BLaER1 treated with 17β-estradiol and CSF1 and Interleukin-3, amounts not matched to agents 10 nM and 100 nM (cell line): Measurements from ENCODE around the gene EPO.

ENCODE experiments used
- H3K27ac ChIP-seq, 11 experiments: shearing (Covaris generic); formaldehyde crosslinking; 2 replicates each; pipeline ENCODE4 v1.8.1; 2022
- H3K27me3 ChIP-seq, 11 experiments: shearing (Covaris generic); formaldehyde crosslinking; 2 replicates each; pipeline ENCODE4 v1.8.1; 2022
- H3K36me3 ChIP-seq, 11 experiments: shearing (Covaris generic); formaldehyde crosslinking; 2 replicates each; pipeline ENCODE4 v1.8.1; 2022
- H3K4me1 ChIP-seq, 10 experiments: shearing (Covaris generic); formaldehyde crosslinking; 2 replicates each; pipeline ENCODE4 v1.8.1; 2022
- H3K4me2 ChIP-seq, 11 experiments: shearing (Covaris generic); formaldehyde crosslinking; 2 replicates each; pipeline ENCODE4 v1.8.1; 2022
- H3K4me3 ChIP-seq, 10 experiments: shearing (Covaris generic); formaldehyde crosslinking; 2 replicates each; pipeline ENCODE4 v1.8.1; 2022
- H3K9ac ChIP-seq, 11 experiments: shearing (Covaris generic); formaldehyde crosslinking; 2 replicates each; pipeline ENCODE4 v1.8.1; 2022
- H3K9me3 ChIP-seq, 11 experiments: shearing (Covaris generic); formaldehyde crosslinking; replicated peaks in 1 of 11; 2 replicates each; pipeline ENCODE4 v1.8.1; 2022
- H4K20me1 ChIP-seq, 11 experiments: shearing (Covaris generic); formaldehyde crosslinking; 2 replicates each; pipeline ENCODE4 v1.8.1; 2022
- Cebpa-rat ChIP-seq, 11 experiments: shearing (Covaris generic); IDR thresholded peaks; 2 replicates each; pipeline ENCODE4 v1.8.1; 2022

Gene EPO

DNA sequence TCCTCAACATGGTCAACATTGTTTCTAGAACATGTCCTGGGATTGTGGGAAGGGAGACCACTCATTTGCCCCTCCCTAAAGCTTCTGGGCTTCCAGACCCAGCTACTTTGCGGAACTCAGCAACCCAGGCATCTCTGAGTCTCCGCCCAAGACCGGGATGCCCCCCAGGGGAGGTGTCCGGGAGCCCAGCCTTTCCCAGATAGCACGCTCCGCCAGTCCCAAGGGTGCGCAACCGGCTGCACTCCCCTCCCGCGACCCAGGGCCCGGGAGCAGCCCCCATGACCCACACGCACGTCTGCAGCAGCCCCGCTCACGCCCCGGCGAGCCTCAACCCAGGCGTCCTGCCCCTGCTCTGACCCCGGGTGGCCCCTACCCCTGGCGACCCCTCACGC is at the start of gene EPO:
TSS of gene EPO (plus strand) at position 190 of the 392 bp plus-strand sequence. CDS start 513 bp downstream, outside the sequence.
- peak within 1 kb of the TSS; percentile 47 to 73 (median 59); a peak in 21 of 22 replicates for H3K4me2 ChIP-seq
- H3K9ac ChIP-seq = peak within 1 kb of the TSS in 1 of 11 experiments; percentile 13; a peak in 1 of 22 replicates

DNA sequence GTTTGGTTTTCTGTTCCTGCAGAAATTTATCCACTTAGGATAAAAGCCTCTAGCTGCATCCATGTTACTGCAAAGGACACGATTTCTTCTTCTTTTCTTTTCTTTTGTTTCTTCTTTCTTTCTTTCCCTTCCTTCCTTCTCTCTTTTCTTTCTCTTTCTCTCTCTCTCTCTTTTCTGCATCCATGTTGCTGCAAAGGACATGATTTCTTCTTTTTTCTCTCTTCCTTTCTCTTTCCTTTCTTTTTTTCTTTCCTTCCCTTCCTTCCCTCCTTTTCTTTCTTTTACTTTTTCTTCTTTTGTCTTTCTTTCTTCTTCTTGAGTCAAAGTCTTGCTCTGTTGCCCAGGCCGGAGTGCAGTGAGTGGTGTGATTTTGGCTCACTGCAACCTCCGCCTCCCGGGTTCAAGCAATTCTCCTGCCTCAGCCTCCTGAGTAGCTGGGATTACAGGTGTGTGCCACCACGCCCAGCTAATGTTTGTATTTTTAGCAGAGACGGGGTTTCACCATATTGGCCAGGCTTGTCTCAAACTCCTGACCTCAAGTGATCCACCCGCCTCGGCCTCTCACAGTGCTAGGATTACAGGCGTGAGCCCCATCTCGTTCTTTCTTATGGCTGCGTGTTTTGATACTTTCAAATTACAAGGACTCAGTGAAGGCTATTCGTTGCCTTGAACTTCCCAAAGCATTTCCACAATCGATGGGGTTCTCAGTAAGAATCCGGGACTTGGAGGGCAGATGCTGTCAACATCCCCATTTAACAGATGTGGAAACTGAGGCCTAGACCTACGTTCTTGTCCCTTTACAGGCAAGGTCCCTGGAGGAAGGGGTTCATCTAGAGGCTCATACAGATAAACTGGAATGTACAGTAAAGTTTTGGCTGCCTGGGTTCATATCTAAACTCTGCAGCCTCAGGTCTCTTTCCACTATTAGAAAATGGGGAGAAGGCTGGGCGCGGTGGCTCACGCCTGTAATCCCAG is 48.6 kb upstream of the EPO start:
- TF ChIP-seq Cebpa-rat (IDR thresholded peaks at IDR 0.05) = no peak
- no peak overlapping the region for H3K9ac ChIP-seq

More for the DNA sequence above, at the start of gene EPO:
- no peak for TF ChIP-seq Cebpa-rat (IDR thresholded peaks at IDR 0.05)
- H3K4me1 ChIP-seq = peaks cover 0 to 21% (median 11%) of the 10 kb centered on the region in 10 experiments; a peak in 13 of 20 replicates
- peaks cover 0 to 17% (median 10%) of the 10 kb centered on the region in 11 experiments; a peak in 14 of 22 replicates for H3K9me3 ChIP-seq
- peaks cover 0 to 8% (median 0%) of the 10 kb centered on the region in 11 experiments; a peak in 1 of 22 replicates for H4K20me1 ChIP-seq
- H3K36me3 ChIP-seq = no peaks in the 10 kb centered on the region
- peak within 1 kb of the TSS in 4 of 10 experiments; percentile 17 to 57 (median 30); a peak in 3 of 20 replicates for H3K4me3 ChIP-seq
- no peak within 1 kb of the TSS for H3K27ac ChIP-seq
- H3K27me3 ChIP-seq = peaks cover 27 to 50% (median 44%) of the 10 kb centered on the region in 11 experiments

DNA sequence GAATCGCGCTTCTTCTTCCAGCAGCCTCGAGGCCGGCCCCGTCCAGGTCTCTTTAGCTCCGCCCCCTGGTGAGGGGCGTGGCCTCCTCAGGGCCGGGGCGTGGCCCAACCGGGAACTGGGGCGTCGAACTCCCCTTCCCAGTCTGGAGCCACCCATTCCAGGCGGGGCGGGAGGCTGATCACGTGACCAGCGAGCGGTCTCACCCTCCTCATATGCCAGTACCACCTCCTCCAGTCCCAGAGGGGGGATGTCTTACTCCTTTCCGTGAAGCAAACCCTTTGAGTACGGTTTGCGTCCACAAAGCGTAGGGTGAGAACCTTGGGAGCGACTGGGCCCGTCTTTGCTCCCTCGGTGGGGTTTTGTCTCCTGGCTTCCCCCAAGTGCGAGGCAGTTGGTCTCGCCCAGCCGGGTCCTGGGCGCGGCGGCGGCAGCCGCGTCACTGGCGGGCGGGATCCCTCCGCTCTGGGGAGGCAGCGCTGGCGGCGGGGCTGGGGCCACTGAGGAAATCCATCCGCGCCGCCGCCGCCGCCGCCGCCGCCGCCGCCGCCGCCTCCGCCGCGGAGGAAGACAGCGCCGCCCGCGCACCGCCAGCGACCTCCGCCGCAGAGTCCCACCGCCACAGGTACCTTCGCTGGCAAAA is 46.8 kb upstream of the EPO start, which contains the start of gene GNB2:
TSS of gene GNB2 (plus strand) at position 439 of the 640 bp plus-strand sequence. CDS start 2,526 bp downstream, outside the sequence.
- Histone ChIP-seq H3K9me3 (no peaks in the 10 kb centered on the region), H3K4me1 (peaks cover 14 to 37% (median 26%) of the 10 kb centered on the region in 10 experiments), H3K36me3 (peaks cover 21 to 22% (median 22%) of the 10 kb centered on the region in 11 experiments), H3K4me2 (peak within 1 kb of the TSS; percentile 79 to 96 (median 89)), H3K4me3 (peak within 1 kb of the TSS; percentile 86 to 100 (median 96)), H3K27me3 (no peaks in the 10 kb centered on the region), H3K27ac (peak within 1 kb of the TSS; percentile 91 to 97 (median 93)), H4K20me1 (peaks cover 31 to 39% (median 34%) of the 10 kb centered on the region in 11 experiments), H3K9ac (peak within 1 kb of the TSS; percentile 90 to 98 (median 95))
- no peak for TF ChIP-seq Cebpa-rat (IDR thresholded peaks at IDR 0.05)

More for the DNA sequence above, 48.6 kb upstream of the EPO start:
- H3K4me1 ChIP-seq = peaks cover 4 to 25% (median 10%) of the 10 kb centered on the region in 10 experiments
- H3K4me2 ChIP-seq = no peak overlapping the region
- no peak overlapping the region for H3K4me3 ChIP-seq
- peaks cover 13 to 22% (median 16%) of the 10 kb centered on the region in 11 experiments for H4K20me1 ChIP-seq
- peaks cover 3 to 4% (median 4%) of the 10 kb centered on the region in 11 experiments for H3K36me3 ChIP-seq
- no peaks in the 10 kb centered on the region for H3K9me3 ChIP-seq
- no peaks in the 10 kb centered on the region for H3K27me3 ChIP-seq
- no peak overlapping the region for H3K27ac ChIP-seq

DNA sequence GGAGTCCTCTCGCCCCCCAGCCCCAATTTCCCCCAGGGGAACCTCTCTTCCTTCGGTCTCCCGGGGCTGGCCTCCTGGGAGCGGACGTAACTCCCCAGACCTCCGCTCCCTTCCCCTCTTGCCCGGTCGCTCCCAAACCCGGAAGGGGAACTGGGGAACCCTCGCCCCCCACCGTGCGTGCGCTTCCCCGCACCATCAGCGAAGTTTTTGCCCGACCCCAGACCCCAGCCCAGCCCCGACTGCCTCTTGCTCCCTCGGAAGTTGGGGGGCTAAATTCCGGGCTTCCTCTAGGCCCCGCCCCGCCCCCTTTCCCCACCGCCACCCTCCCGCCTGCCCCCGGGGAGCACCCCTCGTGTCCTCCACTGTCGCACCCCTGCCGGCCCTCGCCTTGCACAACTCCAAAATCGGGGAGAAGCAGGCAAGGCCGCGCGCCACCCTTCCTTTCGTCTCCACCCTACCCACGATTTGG is 46.3 kb upstream of the EPO start:
- peak overlapping the region; percentile 90 to 98 (median 95) for H3K9ac ChIP-seq
- H3K36me3 ChIP-seq = peaks cover 26 to 28% (median 27%) of the 10 kb centered on the region in 11 experiments
- peaks cover 16 to 42% (median 28%) of the 10 kb centered on the region in 10 experiments for H3K4me1 ChIP-seq
- H3K4me3 ChIP-seq = peak overlapping the region; percentile 86 to 100 (median 96)
- peaks cover 36 to 45% (median 40%) of the 10 kb centered on the region in 11 experiments for H4K20me1 ChIP-seq
- H3K27ac ChIP-seq = peak overlapping the region; percentile 91 to 97 (median 93)
- H3K9me3 ChIP-seq = no peaks in the 10 kb centered on the region
- TF ChIP-seq Cebpa-rat (IDR thresholded peaks at IDR 0.05) = no peak
- peak overlapping the region; percentile 63 to 96 (median 85) for H3K4me2 ChIP-seq
- no peaks in the 10 kb centered on the region for H3K27me3 ChIP-seq

DNA sequence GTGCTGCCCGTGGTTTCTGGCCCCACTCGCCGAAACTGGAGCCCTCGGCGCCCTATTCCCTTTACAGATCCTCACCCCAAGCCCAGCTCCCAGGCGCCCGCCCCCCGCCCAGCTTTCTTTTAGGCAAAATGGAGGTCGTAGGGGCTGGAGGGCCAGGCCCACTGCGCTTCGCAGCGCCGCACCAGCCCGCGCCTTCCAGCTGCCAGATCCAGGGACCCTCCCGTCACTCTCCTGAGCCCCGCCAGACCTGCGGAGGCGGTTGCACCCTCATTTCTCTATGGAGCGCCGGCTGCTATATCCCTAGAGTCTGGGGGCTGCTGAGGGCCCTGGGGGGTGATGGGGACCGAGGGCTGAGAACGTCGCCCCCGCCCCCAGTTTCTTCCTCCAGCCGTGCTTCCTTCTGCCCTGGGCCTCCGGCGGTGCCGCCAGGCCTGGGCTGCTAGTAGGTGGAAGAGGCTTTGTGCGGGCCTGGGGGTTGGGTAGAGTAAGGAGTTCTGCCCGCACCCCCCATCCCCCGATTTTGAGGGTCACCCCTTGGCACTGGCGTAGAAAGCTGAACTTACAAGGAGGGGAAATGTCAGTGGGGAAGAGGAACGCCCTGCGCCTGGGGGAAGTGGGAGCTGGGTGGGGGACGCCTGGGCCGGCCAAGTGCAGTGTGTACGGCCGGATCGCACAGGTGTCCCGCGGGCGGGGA is 45.7 kb upstream of the EPO start:
- H3K4me1 ChIP-seq = peaks cover 16 to 48% (median 30%) of the 10 kb centered on the region in 10 experiments
- H3K9me3 ChIP-seq = no peaks in the 10 kb centered on the region
- TF ChIP-seq Cebpa-rat (IDR thresholded peaks at IDR 0.05) = no peak
- H4K20me1 ChIP-seq = peaks cover 42 to 51% (median 45%) of the 10 kb centered on the region in 11 experiments
- H3K9ac ChIP-seq = peak overlapping the region; percentile 90 to 98 (median 95)
- peaks cover 32 to 33% (median 33%) of the 10 kb centered on the region in 11 experiments for H3K36me3 ChIP-seq
- H3K4me3 ChIP-seq = peak overlapping the region; percentile 86 to 100 (median 96)
- H3K4me2 ChIP-seq = peak overlapping the region; percentile 63 to 96 (median 85)
- H3K27ac ChIP-seq = peak overlapping the region; percentile 91 to 97 (median 93)
- no peaks in the 10 kb centered on the region for H3K27me3 ChIP-seq

DNA sequence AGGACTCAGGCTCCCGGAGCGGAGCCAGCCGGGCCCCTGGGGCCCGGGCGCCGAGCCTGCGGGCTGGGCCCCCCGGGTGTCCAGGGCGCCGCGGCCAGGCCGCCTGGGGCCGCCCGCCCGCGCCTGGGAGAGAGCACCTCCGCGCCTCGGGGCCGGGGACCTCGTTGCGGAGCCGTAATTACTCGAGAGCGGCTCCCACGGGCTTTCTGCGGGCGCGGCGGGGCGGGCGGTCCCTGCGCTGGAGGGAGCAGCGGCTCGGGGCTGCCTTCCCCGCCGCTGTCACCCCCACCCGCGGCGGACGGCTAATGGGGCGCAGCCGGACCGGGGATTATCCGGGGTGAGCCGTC is 45.2 kb upstream of the EPO start:
- no peaks in the 10 kb centered on the region for H3K9me3 ChIP-seq
- H3K4me1 ChIP-seq = peaks cover 12 to 49% (median 32%) of the 10 kb centered on the region in 10 experiments; a peak in 19 of 20 replicates
- H3K4me2 ChIP-seq = peak overlapping the region; percentile 63 to 96 (median 85)
- H3K4me3 ChIP-seq = peak overlapping the region; percentile 86 to 100 (median 96)
- peak overlapping the region; percentile 91 to 97 (median 93) for H3K27ac ChIP-seq
- H3K9ac ChIP-seq = peak overlapping the region; percentile 90 to 98 (median 95)
- no peak for TF ChIP-seq Cebpa-rat (IDR thresholded peaks at IDR 0.05)
- H4K20me1 ChIP-seq = peaks cover 47 to 56% (median 51%) of the 10 kb centered on the region in 11 experiments
- no peaks in the 10 kb centered on the region for H3K27me3 ChIP-seq
- peaks cover 37 to 39% (median 38%) of the 10 kb centered on the region in 11 experiments for H3K36me3 ChIP-seq

DNA sequence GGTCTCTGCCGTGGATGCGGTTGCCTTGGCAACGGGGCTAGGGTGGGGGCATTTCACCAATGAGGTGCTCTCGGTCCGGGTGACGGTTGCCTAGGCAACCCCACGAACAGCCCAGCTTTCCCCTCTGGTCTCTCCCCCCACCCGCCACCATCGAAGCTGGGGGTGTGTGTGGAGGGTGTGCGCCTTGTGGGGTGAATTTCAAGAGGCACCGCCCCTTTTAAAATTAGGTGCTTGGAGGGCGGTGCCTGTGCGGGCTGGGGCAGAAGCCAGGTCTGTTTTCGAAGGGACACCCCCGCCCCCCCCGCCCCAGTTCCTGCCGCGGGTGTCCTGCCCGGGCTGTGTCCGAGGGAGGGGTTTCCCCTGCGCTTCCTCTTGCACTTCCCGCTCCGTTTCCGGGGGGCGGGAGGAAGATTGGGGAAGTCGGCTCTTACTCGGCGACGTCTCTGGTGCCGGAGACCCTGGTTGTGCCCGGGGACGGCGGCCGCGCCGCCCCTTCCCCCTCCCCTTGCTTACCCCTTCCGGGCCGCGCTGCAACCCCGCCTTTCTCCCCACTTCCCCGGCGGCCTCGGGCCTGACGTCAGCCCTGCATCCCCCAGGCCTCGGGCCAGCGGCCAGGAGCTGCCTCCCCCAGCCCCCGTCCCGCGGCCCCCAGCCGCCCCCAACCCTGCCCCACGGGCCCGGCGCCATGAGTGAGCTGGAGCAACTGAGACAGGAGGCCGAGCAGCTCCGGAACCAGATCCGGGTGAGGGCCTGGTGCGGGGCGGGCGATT is 44.5 kb upstream of the EPO start:
- Histone ChIP-seq H3K9ac (peak overlapping the region; percentile 90 to 98 (median 95); a peak in 21 of 22 replicates), H3K4me2 (peak overlapping the region; percentile 63 to 96 (median 85)), H3K9me3 (no peaks in the 10 kb centered on the region), H3K27ac (peak overlapping the region in 10 of 11 experiments; percentile 66 to 97 (median 93); a peak in 18 of 22 replicates), H3K4me1 (peaks cover 12 to 53% (median 32%) of the 10 kb centered on the region in 10 experiments; a peak in 19 of 20 replicates), H3K4me3 (peak overlapping the region; percentile 86 to 100 (median 96)), H3K36me3 (peaks cover 44 to 46% (median 45%) of the 10 kb centered on the region in 11 experiments), H3K27me3 (no peaks in the 10 kb centered on the region), H4K20me1 (peaks cover 54 to 63% (median 57%) of the 10 kb centered on the region in 11 experiments)
- no peak for TF ChIP-seq Cebpa-rat (IDR thresholded peaks at IDR 0.05)
